PC-9 (cell line): ENCODE measurements around the gene TWSG1.

Experiments used
- CTCF ChIP-seq: fragments of 200-600 bp; sonication (generic); conservative IDR thresholded peaks from 2 replicates; pipeline ENCODE4 v1.6.1; 2017; ENCODE audit warnings: mixed run types, antibody characterized with exemption, mild to moderate bottlenecking, moderate library complexity
- EZH2 ChIP-seq: fragments of 200-600 bp; sonication (generic); IDR thresholded peaks from 2 replicates; pipeline ENCODE4 v1.8.0; 2017; ENCODE audit warnings: antibody characterized with exemption, low read depth

- TF ChIP-seq CTCF (no peak), EZH2 (no peak)
These were observed 65.6 kb downstream of the TWSG1 start for GRCh38 chr18:9400197-9400596.
